GM19328 (cell line): ENCODE measurements around the gene LGALS7.

Source experiments
- ATAC-seq: cut with Tn5 transposase; IDR thresholded peaks from one replicate; pipeline ENCODE4 v1.9.1; 2021; ENCODE audit warnings: mild to moderate bottlenecking, moderate library complexity; ENCODE audit not compliant: unreplicated experiment

Gene LGALS7

DNA sequence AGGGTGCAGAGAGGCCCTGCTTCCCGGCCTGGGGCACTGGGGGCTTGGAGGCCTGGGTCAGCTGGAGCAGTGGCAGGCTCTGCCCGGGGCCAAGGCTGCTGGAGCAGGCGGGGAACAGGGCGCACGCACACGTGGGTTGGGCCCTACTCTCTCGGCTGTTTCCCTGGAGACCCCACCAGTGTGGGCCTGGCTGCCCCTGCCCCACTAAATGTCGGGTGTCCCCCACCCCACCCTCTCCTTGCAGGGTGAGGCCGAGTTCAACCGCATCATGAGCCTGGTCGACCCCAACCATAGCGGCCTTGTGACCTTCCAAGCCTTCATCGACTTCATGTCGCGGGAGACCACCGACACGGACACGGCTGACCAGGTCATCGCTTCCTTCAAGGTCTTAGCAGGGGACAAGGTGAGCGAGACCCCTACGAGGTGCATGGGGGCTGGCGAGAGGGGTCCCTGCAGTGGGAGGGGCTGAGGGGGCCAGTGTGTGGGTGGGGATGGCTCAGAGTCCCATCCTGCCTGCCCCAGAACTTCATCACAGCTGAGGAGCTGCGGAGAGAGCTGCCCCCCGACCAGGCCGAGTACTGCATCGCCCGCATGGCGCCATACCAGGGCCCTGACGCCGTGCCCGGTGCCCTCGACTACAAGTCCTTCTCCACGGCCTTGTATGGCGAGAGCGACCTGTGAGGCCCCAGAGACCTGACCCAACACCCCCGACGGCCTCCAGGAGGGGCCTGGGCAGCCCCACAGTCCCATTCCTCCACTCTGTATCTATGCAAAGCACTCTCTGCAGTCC lies 44.4 kb downstream of the LGALS7 start:
- ATAC-seq, result no peak

DNA sequence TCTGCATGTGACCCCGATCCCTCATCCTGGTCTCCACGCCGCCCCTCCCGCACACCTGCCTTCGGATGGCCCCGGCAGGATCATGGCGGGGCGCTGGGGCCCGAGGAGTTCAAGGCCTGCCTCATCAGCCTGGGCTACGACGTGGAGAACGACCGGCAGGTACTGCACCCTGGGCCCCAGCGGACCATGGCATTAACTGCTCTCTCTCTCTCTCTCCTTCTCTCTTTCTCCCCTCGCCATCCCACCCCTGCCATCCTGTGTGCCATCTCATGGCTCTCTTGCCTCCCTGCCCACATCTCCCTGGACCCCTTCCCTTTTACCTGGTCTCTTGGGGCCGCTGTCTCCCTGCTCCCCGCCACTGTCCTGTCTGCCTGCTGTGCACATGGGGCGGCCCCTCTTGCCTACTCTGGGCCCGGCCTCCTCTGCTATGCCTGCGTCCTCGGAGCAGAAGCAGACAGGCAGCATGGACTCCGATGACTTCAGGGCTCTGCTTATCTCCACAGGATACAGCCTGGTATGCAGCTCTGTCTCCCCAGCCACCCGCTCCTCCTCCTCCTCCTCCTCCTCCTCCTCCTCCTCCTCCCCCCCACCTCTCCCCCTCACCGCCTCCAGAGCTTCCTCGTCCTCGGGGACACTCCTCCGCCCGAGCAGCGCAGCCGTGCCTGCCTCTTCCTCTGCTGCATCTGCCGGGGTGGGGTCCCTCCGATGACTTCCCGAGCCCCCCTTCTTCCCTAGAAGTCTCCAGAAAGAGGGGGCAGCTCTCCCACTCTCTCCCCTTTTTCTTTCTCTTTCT lies 45.3 kb downstream of the LGALS7 start:
- no peak for ATAC-seq

DNA sequence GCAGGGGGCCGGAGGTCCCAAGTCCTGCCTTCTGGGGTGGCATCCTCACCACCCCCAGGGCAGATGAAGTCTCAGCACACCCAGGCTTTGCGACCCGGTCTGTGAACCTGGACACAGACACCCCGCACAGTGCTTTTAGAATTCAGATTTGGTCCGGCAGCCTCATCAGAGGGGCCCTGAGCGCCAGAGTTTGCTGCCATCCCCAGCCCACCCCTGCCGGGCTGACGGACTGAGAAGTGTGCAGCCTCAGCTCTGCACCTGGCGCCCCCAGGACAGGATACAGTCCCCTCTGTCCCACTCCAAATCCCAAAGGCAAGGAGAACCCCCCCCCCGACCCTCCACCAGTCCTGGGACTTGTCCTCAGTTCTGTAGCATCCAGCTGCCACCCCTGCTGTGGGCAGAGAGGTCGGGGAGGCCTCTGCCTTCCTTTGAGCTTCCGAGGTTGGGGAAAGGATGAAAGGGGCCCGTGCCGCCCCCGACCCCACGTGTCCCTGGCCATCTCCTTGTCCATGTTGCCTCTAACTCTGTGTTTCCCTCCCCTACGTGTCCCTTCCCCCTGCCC lies 45.9 kb downstream of the LGALS7 start:
- no peak for ATAC-seq

DNA sequence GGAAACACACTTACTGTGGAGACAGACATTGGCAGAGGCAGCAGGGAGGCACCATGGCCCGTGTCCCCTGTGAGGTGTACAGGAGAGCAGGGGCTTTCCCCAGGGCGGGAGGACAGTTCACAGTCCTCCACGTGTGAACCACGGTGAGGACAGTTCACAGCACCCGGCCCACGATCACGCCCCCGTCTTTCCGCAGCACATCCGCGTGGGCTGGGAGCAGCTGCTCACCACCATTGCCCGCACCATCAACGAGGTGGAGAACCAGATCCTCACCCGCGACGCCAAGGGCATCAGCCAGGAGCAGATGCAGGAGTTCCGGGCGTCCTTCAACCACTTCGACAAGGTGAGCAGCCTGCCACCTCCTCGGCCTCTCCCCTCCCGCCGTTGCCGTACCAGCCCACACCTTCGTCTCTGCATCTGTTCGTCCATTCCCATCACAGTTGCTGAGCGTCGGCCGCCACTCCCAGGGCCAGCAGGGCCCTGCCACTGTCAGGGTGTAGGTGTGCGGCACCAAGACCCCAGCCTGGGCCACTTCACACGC lies 46.5 kb downstream of the LGALS7 start:
- no peak for ATAC-seq

DNA sequence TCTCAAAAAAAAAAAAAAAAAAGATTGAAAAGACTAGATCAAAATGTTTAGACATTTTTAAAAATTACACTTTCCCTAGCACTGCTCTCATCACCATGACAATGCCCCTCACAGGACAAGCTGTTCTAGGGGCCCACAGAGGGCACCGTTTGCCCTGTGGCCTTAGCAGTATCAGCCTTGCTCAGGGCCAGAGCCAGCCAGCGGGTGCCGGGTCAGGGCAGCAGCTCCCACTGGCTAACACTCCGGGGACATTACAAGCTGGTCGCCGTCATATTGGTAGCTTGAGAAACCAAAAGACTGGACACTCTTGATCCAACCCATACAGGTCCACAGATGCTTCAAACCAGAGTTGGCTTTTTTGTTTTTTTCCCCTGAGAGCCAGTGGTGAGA lies 47.0 kb downstream of the LGALS7 start:
- ATAC-seq, result no peak

DNA sequence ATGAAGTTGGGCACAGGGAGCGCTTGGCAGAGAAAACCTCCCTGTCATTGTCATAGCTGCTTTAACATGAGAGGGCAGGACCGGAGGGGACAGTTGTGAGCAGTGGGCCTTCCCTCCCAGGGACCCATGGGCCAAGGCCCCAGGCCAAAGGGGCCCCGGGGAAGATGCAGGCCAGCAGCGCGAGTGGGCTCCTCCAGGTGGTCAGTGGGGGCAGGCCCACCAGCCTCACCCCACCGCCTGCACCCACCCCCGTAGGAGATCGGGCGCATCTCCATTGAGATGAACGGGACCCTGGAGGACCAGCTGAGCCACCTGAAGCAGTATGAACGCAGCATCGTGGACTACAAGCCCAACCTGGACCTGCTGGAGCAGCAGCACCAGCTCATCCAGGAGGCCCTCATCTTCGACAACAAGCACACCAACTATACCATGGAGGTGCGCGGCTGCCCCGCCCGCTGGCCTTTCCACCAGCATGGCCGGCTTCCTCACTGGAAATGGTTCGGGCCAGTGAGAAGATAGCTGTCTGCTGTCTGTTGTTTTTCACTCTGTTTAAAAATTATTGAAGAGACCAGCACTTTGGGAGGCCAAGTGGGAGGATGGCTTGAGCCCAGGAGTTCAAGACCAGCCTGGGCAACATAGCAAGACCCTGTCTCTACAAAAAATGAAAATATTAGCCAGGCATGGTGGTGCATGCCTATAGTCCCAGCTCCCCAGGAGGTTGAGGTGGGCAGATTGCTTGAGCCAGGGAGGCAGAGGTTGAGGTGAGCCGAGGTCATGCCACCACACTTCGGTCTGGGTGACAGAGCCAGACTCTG lies 47.6 kb downstream of the LGALS7 start:
- no peak for ATAC-seq

DNA sequence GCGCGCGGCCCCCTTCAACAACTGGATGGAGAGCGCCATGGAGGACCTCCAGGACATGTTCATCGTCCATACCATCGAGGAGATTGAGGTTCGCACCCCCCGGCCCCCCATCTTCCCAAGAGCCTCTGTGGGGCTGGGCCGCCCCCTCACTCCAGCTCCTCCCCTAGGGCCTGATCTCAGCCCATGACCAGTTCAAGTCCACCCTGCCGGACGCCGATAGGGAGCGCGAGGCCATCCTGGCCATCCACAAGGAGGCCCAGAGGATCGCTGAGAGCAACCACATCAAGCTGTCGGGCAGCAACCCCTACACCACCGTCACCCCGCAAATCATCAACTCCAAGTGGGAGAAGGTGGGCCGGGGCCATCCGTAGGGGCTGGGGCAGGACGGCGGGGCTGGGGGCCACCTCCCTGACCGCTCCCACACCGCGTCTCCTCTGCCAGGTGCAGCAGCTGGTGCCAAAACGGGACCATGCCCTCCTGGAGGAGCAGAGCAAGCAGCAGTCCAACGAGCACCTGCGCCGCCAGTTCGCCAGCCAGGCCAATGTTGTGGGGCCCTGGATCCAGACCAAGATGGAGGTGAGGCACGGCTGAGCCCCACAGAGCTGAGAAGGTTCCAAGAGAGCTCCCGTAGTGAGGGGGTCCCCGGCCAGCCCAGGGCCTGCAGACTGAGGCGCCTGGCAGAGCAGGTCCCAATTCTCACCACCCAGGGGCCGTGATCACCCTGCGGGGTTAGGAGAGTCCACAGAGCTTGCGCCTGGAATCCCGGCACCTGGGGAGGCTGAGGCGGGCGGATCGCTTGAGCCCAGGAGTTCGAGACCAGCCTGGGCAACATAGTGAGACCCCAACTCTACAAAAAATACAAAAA lies 49.1 kb downstream of the LGALS7 start:
- no peak for ATAC-seq

DNA sequence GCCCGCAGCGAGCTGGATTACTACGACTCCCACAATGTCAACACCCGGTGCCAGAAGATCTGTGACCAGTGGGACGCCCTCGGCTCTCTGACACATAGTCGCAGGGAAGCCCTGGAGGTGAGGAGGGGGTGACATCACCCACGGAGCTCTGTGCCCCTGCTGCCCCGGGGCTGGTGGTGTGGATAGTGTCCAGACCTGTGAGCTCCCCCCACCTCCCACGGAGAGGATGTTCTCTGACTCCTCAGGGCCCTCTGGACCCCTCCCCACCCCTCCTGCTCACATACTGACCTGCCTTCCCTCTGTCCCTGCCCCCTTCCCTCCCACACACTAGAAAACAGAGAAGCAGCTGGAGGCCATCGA lies 49.7 kb downstream of the LGALS7 start:
- no peak for ATAC-seq

DNA sequence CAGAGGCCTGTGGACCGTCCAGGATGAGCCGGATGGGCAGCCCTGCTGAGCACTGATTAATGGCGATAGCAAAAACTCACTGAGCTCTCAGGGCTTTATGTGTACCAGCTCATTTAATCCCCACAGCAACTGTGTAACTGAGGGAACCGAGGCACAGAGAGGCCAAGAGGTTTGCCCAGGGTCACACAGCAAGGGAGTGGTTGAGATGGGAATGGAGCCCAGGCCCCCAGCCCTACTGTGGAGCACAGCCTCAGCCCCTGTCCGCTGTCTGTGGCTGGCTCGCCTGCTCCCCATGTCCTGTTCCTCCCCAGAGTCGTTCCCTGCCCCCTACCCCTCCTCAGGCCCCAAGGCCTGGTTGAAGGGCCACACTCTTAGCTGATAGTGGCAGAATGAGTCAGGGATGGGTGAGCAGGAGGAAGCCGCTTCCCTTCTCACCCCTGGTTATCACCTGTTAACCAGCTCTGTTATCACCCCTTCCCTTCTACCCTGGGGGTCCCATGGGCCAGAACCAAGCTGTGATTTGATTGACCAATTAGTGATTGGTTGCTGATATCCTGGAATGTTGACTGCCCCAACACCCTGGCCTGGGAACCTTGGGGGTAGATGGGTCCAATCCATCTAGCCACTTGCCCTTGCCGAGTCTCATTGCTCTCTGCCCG lies 50.2 kb downstream of the LGALS7 start:
- ATAC-seq, result no peak

DNA sequence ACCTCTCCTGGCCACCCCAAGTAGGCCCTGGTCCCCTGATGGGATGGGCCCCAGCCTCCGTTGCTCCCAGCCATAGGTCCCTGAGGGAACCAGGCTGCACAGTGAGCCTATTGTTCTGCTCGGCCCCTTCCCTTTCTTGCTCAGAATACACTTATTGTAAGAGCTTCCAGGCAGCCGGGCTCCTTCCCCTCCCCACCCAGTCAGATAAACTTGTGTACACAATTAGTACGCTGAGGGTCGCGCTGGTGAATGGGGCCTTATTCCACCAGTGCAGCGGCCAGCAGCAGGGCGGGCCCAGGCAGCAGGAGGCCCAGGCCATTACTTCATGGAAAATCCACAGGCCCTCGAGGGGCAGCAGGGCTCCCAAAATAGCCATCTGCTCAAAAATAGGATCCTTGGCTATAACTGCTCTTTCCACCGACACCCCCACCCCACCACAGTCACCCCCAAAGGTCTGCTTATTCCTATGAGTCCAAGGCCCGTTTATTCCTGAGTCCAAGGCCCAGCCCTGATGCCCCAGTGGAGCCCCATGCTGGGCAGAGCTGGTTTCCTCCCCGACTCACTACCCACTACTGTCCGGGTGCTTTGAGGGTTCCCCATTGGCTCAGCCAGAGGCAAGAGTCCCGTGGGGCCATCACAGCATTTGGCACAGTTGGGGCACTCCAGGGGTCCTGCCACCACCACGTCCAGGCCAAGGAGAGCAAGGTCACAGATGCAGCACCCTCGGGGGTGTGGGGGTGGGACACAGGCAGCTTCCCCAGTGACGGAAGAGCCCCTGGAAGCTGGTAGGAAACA lies 51.1 kb downstream of the LGALS7 start:
- no peak for ATAC-seq

DNA sequence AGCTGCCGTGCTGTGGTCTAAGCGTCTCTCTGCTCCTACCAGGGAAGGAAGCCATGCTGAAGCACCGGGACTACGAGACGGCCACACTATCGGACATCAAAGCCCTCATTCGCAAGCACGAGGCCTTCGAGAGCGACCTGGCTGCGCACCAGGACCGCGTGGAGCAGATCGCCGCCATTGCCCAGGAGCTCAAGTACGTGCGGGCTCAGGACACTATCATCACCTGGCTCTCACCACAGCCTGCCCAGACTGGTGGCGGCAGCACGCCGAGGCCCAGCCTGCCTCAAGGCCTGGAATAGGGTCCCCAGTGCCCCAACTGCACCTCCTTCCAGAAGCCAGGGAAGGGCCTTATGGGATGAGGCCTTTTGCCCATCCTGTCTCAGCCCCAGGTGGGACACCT lies 51.8 kb downstream of the LGALS7 start:
- ATAC-seq, result no peak
